GM10266 (cell line): ENCODE data around the gene ANKRD27.

Experiments used
- DNase-seq: peaks from one replicate; pipeline ENCODE4 v3.0.0; 2012; ENCODE audit errors: extremely low spot score
- CTCF ChIP-seq: IDR thresholded peaks from 2 replicates; pipeline ENCODE4 v1.5.1; 2012; ENCODE audit warnings: mild to moderate bottlenecking, low read depth; ENCODE audit not compliant: control insufficient read depth, insufficient read depth; ENCODE audit errors: missing control alignments

ANKRD27 gene

GRCh38 chr19:32692727-32693061 lies 17.7 kb upstream of the ANKRD27 start:
- no peak for DNase-seq
- no peak for TF ChIP-seq CTCF

- peak; percentile 82 for DNase-seq
- no peak for TF ChIP-seq CTCF
Observed at GRCh38 chr19:32691952-32692726, 17.2 kb upstream of the ANKRD27 start.

GRCh38 chr19:32691291-32691951 lies 16.4 kb upstream of the ANKRD27 start, which contains the start of gene NUDT19:
Gene NUDT19, plus strand, starts transcription at chr19:32691821. Its CDS starts 140 bp downstream, at chr19:32691961.
- no peak for TF ChIP-seq CTCF
- peak; percentile 92 for DNase-seq

GRCh38 chr19:32688311-32688710 lies 13.3 kb upstream of the ANKRD27 start:
- DNase-seq, result no peak
- TF ChIP-seq CTCF, result no peak

- no peak for DNase-seq
- no peak for TF ChIP-seq CTCF
Observed at GRCh38 chr19:32687681-32688080, 12.7 kb upstream of the ANKRD27 start.

GRCh38 chr19:32686847-32687475 lies 12.0 kb upstream of the ANKRD27 start:
- TF ChIP-seq CTCF, result no peak
- no peak for DNase-seq

GRCh38 chr19:32682317-32682716 lies 7.3 kb upstream of the ANKRD27 start:
- no peak for TF ChIP-seq CTCF

More at GRCh38 chr19:32682317-32682716, 7.3 kb upstream of the ANKRD27 start:
- no peak for DNase-seq
